GM12878 (cell line): ENCODE measurements around the gene ATP2A1. TPM values are rescaled to one million over a fixed set of nuclear protein-coding genes. Genes with fewer than 3 reads are reported as not detected.

Experiments
- ATAC-seq: fragments of 200-7000 bp; cut with Tn5 transposase; 3 replicates; pipeline ENCODE4 v1.9.1; 2020; ENCODE audit warnings: mild to moderate bottlenecking, moderate library complexity
- BruUV-seq: library from RNA; stranded (reverse); fragments of 400-500 nt; replicated peaks from 2 replicates; lab custom pipeline; 2021; lab: Mats Ljungman, UMichigan
- CTCF ChIA-PET: fragments of 300-600 bp; sonication (Branson Sonifier 250); formaldehyde crosslinking; extraction: SDS; loops from one replicate; lab custom pipeline; 2021; ENCODE audit warnings: inconsistent platforms; lab: Yijun Ruan, JAX
- POLR2A ChIA-PET: fragments of 350-600 bp; formaldehyde crosslinking; extraction: SDS; loops from one replicate; lab custom pipeline; 2021; ENCODE audit warnings: inconsistent platforms; lab: Charles Lee
- RAD21 ChIA-PET: fragments of 300-600 bp; sonication (Branson Sonifier 250); formaldehyde crosslinking; loops from one replicate; lab custom pipeline; 2023; ENCODE audit warnings: antibody characterized with exemption; ENCODE audit not compliant: unreplicated experiment; lab: Charles Lee
- SMC1A ChIA-PET: fragments of 300-600 bp; sonication (Branson Sonifier 250); formaldehyde crosslinking; loops from one replicate; lab custom pipeline; 2023; ENCODE audit not compliant: unreplicated experiment, uncharacterized antibody; lab: Charles Lee
- DNase-seq: peaks from one replicate; pipeline ENCODE4 v3.0.0-alpha.2; 2011; ENCODE audit warnings: low read depth, low spot score
- FAIRE-seq: peaks from 3 replicates; lab custom pipeline; 2011; peaks lifted over from hg19 to GRCh38; lab: Jason Lieb, UNC
- H2AFZ ChIP-seq: 2 replicates; pipeline ENCODE4 v1.6.0; 2011; ENCODE audit warnings: low read depth, low read length, control low read depth; ENCODE audit not compliant: control insufficient read depth
- H3K27ac ChIP-seq: 2 replicates; pipeline ENCODE4 v1.5.1; 2011; ENCODE audit warnings: control low read depth; ENCODE audit not compliant: control insufficient read depth, insufficient read depth
- H3K27me3 ChIP-seq, 2 experiments: replicated peaks in 1 of 2; 2 replicates each; pipeline versions ENCODE4 v1.6.0 to v1.6.1; 2011; ENCODE audit warnings: low read length in 1 of 2; ENCODE audit not compliant: control insufficient read depth in 2 of 2, insufficient read depth in 2 of 2
- H3K36me3 ChIP-seq, 2 experiments: 2 replicates each; pipeline ENCODE4 v1.5.1; 2011; ENCODE audit warnings: low read length in 1 of 2; ENCODE audit not compliant: control insufficient read depth in 2 of 2, insufficient read depth in 2 of 2
- H3K4me1 ChIP-seq: 2 replicates; pipeline ENCODE4 v1.6.1; 2011; ENCODE audit warnings: mild to moderate bottlenecking, low read length, moderate library complexity, mixed read lengths; ENCODE audit not compliant: control insufficient read depth, insufficient read depth
- H3K4me2 ChIP-seq: 2 replicates; pipeline ENCODE4 v1.6.0; 2011; ENCODE audit warnings: control low read depth; ENCODE audit not compliant: control insufficient read depth, insufficient read depth
- H3K4me3 ChIP-seq: fragments of 200-600 bp; sonication (generic); 2 replicates; pipeline ENCODE4 v1.5.1; 2016
- H3K79me2 ChIP-seq: 2 replicates; pipeline ENCODE4 v1.6.0; 2011; ENCODE audit warnings: low read length; ENCODE audit not compliant: control insufficient read depth, insufficient read depth
- H3K9ac ChIP-seq: 2 replicates; pipeline ENCODE4 v1.8.0; 2011; ENCODE audit warnings: low read length, control low read depth, mixed read lengths; ENCODE audit not compliant: control insufficient read depth, insufficient read depth
- H3K9me3 ChIP-seq: replicated peaks from 3 replicates; pipeline ENCODE4 v1.5.1; 2011; ENCODE audit warnings: mild to moderate bottlenecking, low read length; ENCODE audit not compliant: control insufficient read depth, insufficient read depth
- H4K20me1 ChIP-seq: 2 replicates; pipeline ENCODE4 v1.6.0; 2011; ENCODE audit not compliant: control insufficient read depth, insufficient read depth
- ATF3 ChIP-seq: IDR thresholded peaks from 2 replicates; pipeline ENCODE4 v1.6.1; 2011; ENCODE audit warnings: low read depth, mild to moderate bottlenecking, low read length, moderate library complexity, borderline replicate concordance; ENCODE audit errors: extremely low read depth
- EED ChIP-seq: sonication (generic); IDR thresholded peaks from 2 replicates; pipeline ENCODE4 v1.6.1; 2016; ENCODE audit warnings: antibody characterized with exemption, low read depth
- EGR1 ChIP-seq, 2 experiments: IDR thresholded peaks; 1 replicate in 1 of 2; 2 replicates in 1 of 2; pipeline ENCODE4 v1.6.1; 2011 to 2012; ENCODE audit warnings: low read depth in 2 of 2, low read length in 2 of 2, borderline replicate concordance in 1 of 2, mild to moderate bottlenecking in 1 of 2, moderate library complexity in 1 of 2
- FOS ChIP-seq: IDR thresholded peaks from 3 replicates; pipeline ENCODE4 v1.6.1; 2011; ENCODE audit warnings: borderline replicate concordance; ENCODE audit not compliant: insufficient read length; ENCODE audit errors: extremely low read depth
- MXI1 ChIP-seq: fragments of 150-350 bp; IDR thresholded peaks from 2 replicates; pipeline ENCODE4 v1.6.1; 2011; ENCODE audit warnings: low read depth, mild to moderate bottlenecking, inconsistent platforms, low read length, improper control_type of control experiment
- RCOR1 ChIP-seq: conservative IDR thresholded peaks from 2 replicates; pipeline ENCODE4 v1.6.1; 2012; ENCODE audit warnings: low read depth, low read length, improper control_type of control experiment
- SMC3 ChIP-seq: IDR thresholded peaks from 2 replicates; pipeline ENCODE4 v1.6.1; 2011; ENCODE audit warnings: low read length, improper control_type of control experiment, borderline replicate concordance
- SREBF2 ChIP-seq: IDR thresholded peaks from 2 replicates; pipeline ENCODE4 v1.6.1; 2012; ENCODE audit warnings: mild to moderate bottlenecking, low read length
- YBX1 ChIP-seq: fragments of 450-650 bp; IDR thresholded peaks from 2 replicates; pipeline ENCODE4 v1.6.1; 2016; ENCODE audit warnings: antibody characterized with exemption
- ZNF207 ChIP-seq: fragments of 450-650 bp; IDR thresholded peaks from 2 replicates; pipeline ENCODE4 v1.6.1; 2014; ENCODE audit warnings: antibody characterized with exemption, mild to moderate bottlenecking, borderline replicate concordance
- ZNF687 ChIP-seq: fragments of 450-650 bp; IDR thresholded peaks from 2 replicates; pipeline ENCODE4 v1.6.1; 2017; ENCODE audit warnings: mild to moderate bottlenecking, moderate library complexity
- WGBS: methylation state at CpG from one replicate; pipeline ENCODE4 v1.1.6; 2016; ENCODE audit warnings: low lambda C conversion rate; ENCODE audit not compliant: insufficient replicate concordance, insufficient coverage; ENCODE audit errors: missing lambda C conversion rate; 5-methylcytosine and 5-hydroxymethylcytosine counted together
- in situ Hi-C: fragments of 300-500 bp; cut with MboI; formaldehyde crosslinking; loops from 9 replicates; pipeline ENCODE4 v1.14.3; 2018; ENCODE audit warnings: mixed read lengths
- intact Hi-C: fragments of 100-400 bp; cut with micrococcal nuclease; formaldehyde crosslinking; loops from one replicate; pipeline ENCODE4 v1.14.2; 2022; ENCODE audit not compliant: unreplicated experiment
- polyA plus RNA-seq, 11 experiments: library from polyadenylated mRNA; depleted of rRNA in 4 of 11; unstranded in 6 of 11; stranded (reverse) in 5 of 11; fragments of >200 nt; fragmentation: Nextera tagmentation in 4 of 11; fragmentation: Illumina TruSeq in 1 of 11; extraction: Ambion mirVana in 4 of 11; extraction: Trizol in 1 of 11; gene quantifications; 1 replicate in 1 of 11; 2 replicates in 10 of 11; pipeline versions ENCODE4 v1.2.1 to v1.2.3, GENCODE V29; 2011 to 2016; ENCODE audit warnings: inconsistent platforms in 2 of 11, missing spikeins in 2 of 11, low read depth in 1 of 11
- total RNA-seq, 4 experiments: library from RNA; depleted of rRNA in 3 of 4; stranded (reverse); fragments of >200 nt in 3 of 4; fragmentation: Illumina TruSeq in 1 of 4; extraction: Trizol in 1 of 4; gene quantifications; 2 replicates each; pipeline versions ENCODE4 v1.2.1 to v1.2.3, GENCODE V29; 2013 to 2021

Gene ATP2A1
- total and polyA plus RNA-seq, 10 of the 15 experiments (the other 5 are each of a cell fraction or from before 2014, with no cell fraction given) = 0.13 to 1.7 (median 0.88) TPM

DNA sequence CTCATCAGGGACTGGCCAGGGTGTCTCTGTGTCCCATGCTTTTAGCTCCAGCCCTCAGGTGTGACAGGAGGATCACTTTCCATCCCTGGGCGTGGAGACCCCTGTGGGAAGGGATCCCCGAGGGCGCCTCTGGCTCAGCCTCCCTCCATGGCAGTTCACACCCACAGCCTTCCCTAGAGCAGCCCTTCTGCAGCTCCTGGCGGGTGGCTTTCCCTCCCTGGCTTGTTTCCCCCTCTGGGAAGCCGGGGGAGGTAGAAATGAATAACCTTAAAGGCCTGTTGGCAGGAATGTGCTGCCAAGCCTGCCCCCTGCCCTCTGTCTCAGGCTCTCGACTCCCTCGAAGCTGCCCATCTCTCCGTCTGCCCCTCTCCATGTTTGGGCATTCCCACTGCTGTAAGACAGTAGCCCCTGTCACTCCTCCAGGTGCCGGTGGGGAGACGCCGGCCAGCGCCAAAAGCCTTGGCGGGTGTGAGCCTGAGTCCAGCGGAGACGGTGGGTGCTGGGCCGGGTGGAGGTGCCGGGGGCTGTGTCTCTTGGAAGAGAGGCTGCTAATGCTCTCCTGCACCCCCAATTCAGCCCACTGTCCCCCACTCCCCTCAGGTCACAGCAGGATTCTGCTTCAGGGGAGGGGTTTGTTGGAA is 2.1 kb upstream of the ATP2A1 start:
- no peak overlapping the region for H3K9ac ChIP-seq

More for the DNA sequence above, 2.1 kb upstream of the ATP2A1 start:
- BruUV-seq = no TSS peak
- no peak for ATAC-seq
- FAIRE-seq = no peak
- Histone ChIP-seq H3K4me3 (no peak overlapping the region), H3K36me3 (peaks cover 0 to 8% of the 10 kb centered on the region in 2 experiments; a peak in 3 of 4 replicates), H3K79me2 (no peaks in the 10 kb centered on the region), H3K4me2 (no peak overlapping the region), H3K4me1 (peaks cover 13% of the 10 kb centered on the region), H2AFZ (no peak overlapping the region), H3K27ac (no peak overlapping the region), H4K20me1 (no peaks in the 10 kb centered on the region), H3K27me3 (no peaks in the 10 kb centered on the region), H3K9me3 (no peaks in the 10 kb centered on the region)
- ChIA-PET CTCF (interaction anchor here (1.2 to 8.1 kb wide), 3 partner anchors 10 to 69 kb away, joined by 3 to 124 read pairs (median 8); no protein-coding TSS in a partner anchor), POLR2A (no interaction called here), RAD21 (interaction anchor here (5.6 kb wide), 1 partner anchor 68 kb away, joined by 53 read pairs; no protein-coding TSS in a partner anchor), SMC1A (interaction anchor here (1.3 to 4.4 kb wide), 2 partner anchors 43 to 68 kb away, joined by 3 to 38 read pairs; no protein-coding TSS in a partner anchor)
- intact Hi-C loops = loop anchor here (5.0 kb wide), 1 partner anchor 56 kb away; the partner anchor contains the start of gene CD19
- WGBS = 78% methylated on average over 15 of the region's 17 CpGs
- TF ChIP-seq FOS (no peak), RCOR1 (no peak), YBX1 (no peak), EED (no peak), ZNF687 (no peak), ATF3 (no peak), SREBF2 (no peak), SMC3 (no peak), EGR1 (IDR thresholded peaks at IDR 0.05; ENCODE audit: borderline replicate concordance in 1 of 2, low read depth in 2 of 2, low read length in 2 of 2) (no peak), MXI1 (no peak), ZNF207 (no peak)
- in situ Hi-C loops = no loop called here
- DNase-seq = no peak
